ENCODE measurements around the gene MAP2K4. TPM values are rescaled to one million over a fixed set of nuclear protein-coding genes. Genes with fewer than 3 reads are reported as not detected.
A peak's percentile ranks its signal among the peaks of the same experiment; 100 is the strongest.

The MAP2K4 gene
- total RNA-seq, 1 donor from 2014 or later: 32.7 TPM

- no peaks in the 10 kb centered on the region for H3K4me1 Mint-ChIP-seq
- H3K27me3 Mint-ChIP-seq: no peaks in the 10 kb centered on the region
- no peaks in the 10 kb centered on the region for H3K9me3 Mint-ChIP-seq
- intact Hi-C loops (cut with micrococcal nuclease): no loop called here
- DNase-seq: peak; percentile 71
- H3K36me3 Mint-ChIP-seq (ENCODE audit: low read depth): no peaks in the 10 kb centered on the region
- H3K4me3 Mint-ChIP-seq: no peak overlapping the region
- no peak overlapping the region for H3K27ac Mint-ChIP-seq
Measured at GRCh38 chr17:12180644-12181261, 160.1 kb downstream of the MAP2K4 start.

- H3K4me3 Mint-ChIP-seq: no peak overlapping the region
- H3K27ac Mint-ChIP-seq: no peak overlapping the region
- intact Hi-C loops (cut with micrococcal nuclease): no loop called here
- no peak for DNase-seq
- no peaks in the 10 kb centered on the region for H3K9me3 Mint-ChIP-seq
- no peaks in the 10 kb centered on the region for H3K27me3 Mint-ChIP-seq
- H3K4me1 Mint-ChIP-seq: no peaks in the 10 kb centered on the region
- H3K36me3 Mint-ChIP-seq (ENCODE audit: low read depth): no peaks in the 10 kb centered on the region
Measured at GRCh38 chr17:12187658-12188057, 167.0 kb downstream of the MAP2K4 start.

GRCh38 chr17:12193144-12193735 lies 172.6 kb downstream of the MAP2K4 start:
- Mint-ChIP-seq H3K27me3 (no peaks in the 10 kb centered on the region), H3K4me3 (no peak overlapping the region), H3K27ac (no peak overlapping the region), H3K4me1 (no peaks in the 10 kb centered on the region), H3K9me3 (peaks cover 3% of the 10 kb centered on the region), H3K36me3 (ENCODE audit: low read depth) (no peaks in the 10 kb centered on the region)
- no peak for DNase-seq
- intact Hi-C loops (cut with micrococcal nuclease): no loop called here

Other genes with a start within 250 kb of the MAP2K4 start
- 8.0 and 9.3 TPM in 2 replicates for gene ZNF18, start 23.4 kb upstream of the MAP2K4 start, total RNA-seq

Data from activated CD4-positive, alpha-beta T cell treated with anti-CD3 and anti-CD28 coated beads, Interleukin-2, amount 10 ng/mL, durations not matched to agents 24 days and 14 days (primary cell).